PC-3 (cell line): ENCODE data around the gene IQSEC3.

ENCODE experiments used
- CTCF ChIP-seq: fragments of 300-600 bp; sonication (generic); conservative IDR thresholded peaks from 2 replicates; pipeline ENCODE4 v1.5.1; 2017; ENCODE audit warnings: antibody characterized with exemption, low read depth, mild to moderate bottlenecking, low read length
- EZH2phosphoT487 ChIP-seq: fragments of 300-600 bp; sonication (generic); IDR thresholded peaks from 2 replicates; pipeline ENCODE4 v1.6.1; 2018; ENCODE audit warnings: mild to moderate bottlenecking, antibody characterized with exemption, low read length, borderline replicate concordance

GRCh38 chr12:117816-118345 is 51.3 kb downstream of the IQSEC3 start:
- no peak for TF ChIP-seq EZH2phosphoT487
- TF ChIP-seq CTCF = no peak
